ENCODE results near the gene ARHGAP40.

The ARHGAP40 gene

GRCh38 chr20:38658879-38659596 lies 57.4 kb downstream of the ARHGAP40 start:
- DNase-seq, result peak; percentile 18

GRCh38 chr20:38659597-38659880 lies 57.9 kb downstream of the ARHGAP40 start:
- no peak for DNase-seq

- DNase-seq, result no peak
Measured at GRCh38 chr20:38660429-38660828, 58.8 kb downstream of the ARHGAP40 start.

- DNase-seq, result no peak
Measured at GRCh38 chr20:38663660-38664059, 62.1 kb downstream of the ARHGAP40 start.

- DNase-seq, result no peak
Measured at GRCh38 chr20:38664284-38664683, 62.7 kb downstream of the ARHGAP40 start.

- no peak for DNase-seq
Measured at GRCh38 chr20:38665094-38665493, 63.5 kb downstream of the ARHGAP40 start.

GRCh38 chr20:38665506-38666285 lies 64.1 kb downstream of the ARHGAP40 start:
- no peak for DNase-seq

- no peak for DNase-seq
Measured at GRCh38 chr20:38667417-38667956, 65.9 kb downstream of the ARHGAP40 start.

- no peak for DNase-seq
Measured at GRCh38 chr20:38669688-38670087, 68.1 kb downstream of the ARHGAP40 start.

GRCh38 chr20:38670786-38671185 lies 69.2 kb downstream of the ARHGAP40 start:
- no peak for DNase-seq

GRCh38 chr20:38671186-38671585 lies 69.6 kb downstream of the ARHGAP40 start:
- no peak for DNase-seq

GRCh38 chr20:38671701-38672292 lies 70.2 kb downstream of the ARHGAP40 start:
- no peak for DNase-seq

GRCh38 chr20:38672504-38672903 lies 70.9 kb downstream of the ARHGAP40 start:
- DNase-seq, result no peak

- no peak for DNase-seq
Measured at GRCh38 chr20:38673261-38673660, 71.7 kb downstream of the ARHGAP40 start.

GRCh38 chr20:38673725-38674091 lies 72.1 kb downstream of the ARHGAP40 start:
- DNase-seq, result no peak

GRCh38 chr20:38674092-38674764 lies 72.6 kb downstream of the ARHGAP40 start:
- peak; percentile 37 for DNase-seq

- DNase-seq, result no peak
Measured at GRCh38 chr20:38674765-38675133, 73.1 kb downstream of the ARHGAP40 start.

GRCh38 chr20:38676576-38676975 lies 75.0 kb downstream of the ARHGAP40 start:
- DNase-seq, result no peak

GRCh38 chr20:38680500-38681306 lies 79.1 kb downstream of the ARHGAP40 start:
- DNase-seq, result no peak

- no peak for DNase-seq
Measured at GRCh38 chr20:38685271-38685670, 83.7 kb downstream of the ARHGAP40 start.

- peak; percentile 21 for DNase-seq
Measured at GRCh38 chr20:38685853-38686473, 84.4 kb downstream of the ARHGAP40 start.
